HG02763 (cell line): ENCODE measurements around the gene ELL.

ENCODE experiments used
- ATAC-seq: cut with Tn5 transposase; IDR thresholded peaks from one replicate; pipeline ENCODE4 v1.9.1; 2021; ENCODE audit warnings: mild to moderate bottlenecking, moderate library complexity; ENCODE audit not compliant: unreplicated experiment

ELL gene

DNA sequence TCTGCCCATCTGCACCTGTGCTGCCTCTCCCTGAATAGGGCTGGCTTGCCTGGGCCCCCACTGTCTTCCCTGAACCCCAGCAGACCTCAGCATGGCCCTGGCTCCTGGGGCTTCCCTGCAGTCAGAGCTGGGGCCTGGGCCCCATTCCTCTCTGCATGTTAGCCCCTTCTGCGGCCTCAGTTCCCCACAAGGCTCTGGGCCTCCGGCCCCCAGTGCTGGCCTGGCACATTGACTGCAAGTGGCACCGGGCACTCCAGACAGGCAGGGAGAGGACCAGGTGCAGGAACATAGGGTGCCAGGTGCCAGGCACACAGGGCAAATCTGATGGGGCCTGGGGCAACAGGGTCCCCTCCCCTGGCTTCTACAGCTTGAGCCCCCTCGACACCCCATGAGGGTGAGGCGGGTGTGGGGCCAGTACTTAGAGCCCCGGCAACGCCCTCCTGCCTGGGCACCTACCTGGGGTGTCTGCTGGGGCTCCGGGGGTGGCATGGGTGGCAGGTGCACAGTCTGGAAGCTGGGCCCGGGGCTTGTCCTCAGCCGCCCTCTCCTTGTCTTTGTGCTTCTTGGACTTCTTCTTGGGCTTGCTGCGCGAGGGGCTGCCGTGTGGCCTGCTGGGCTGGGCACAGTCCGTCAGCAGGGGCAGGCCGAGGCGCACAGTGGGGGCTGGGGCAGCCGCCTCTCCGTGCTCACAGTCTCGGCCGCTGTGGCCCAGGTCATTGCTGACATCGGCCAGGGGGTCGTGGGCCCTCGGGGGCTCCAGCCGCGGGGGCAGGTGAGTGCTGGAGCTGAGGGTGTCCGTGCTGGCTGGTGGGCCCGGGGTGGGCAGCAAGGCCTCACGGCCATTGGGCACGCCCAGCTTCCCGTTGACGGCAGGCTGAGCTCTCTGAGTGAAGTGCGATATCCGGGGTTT, 71.6 kb downstream of the ELL start:
- no peak for ATAC-seq

DNA sequence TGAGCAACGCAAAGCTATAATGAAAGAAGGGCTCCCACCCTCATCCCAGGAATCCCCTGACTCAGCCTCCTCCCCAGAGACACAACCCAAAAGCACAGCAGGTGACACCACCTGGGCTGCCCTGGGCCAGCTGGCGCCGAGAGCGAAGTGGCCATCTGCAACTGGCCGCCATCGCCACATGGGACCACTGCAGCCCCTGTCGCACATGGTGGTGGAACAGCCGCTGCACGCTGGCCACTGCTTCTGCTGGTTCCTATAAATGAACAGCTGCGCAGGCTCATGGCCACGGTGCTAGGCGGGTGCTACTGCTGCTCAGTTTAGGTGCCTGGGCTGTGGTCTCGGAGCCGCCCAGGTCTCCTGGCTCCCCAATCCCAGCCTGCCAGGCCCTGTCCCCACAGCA, 72.3 kb downstream of the ELL start:
- no peak for ATAC-seq

DNA sequence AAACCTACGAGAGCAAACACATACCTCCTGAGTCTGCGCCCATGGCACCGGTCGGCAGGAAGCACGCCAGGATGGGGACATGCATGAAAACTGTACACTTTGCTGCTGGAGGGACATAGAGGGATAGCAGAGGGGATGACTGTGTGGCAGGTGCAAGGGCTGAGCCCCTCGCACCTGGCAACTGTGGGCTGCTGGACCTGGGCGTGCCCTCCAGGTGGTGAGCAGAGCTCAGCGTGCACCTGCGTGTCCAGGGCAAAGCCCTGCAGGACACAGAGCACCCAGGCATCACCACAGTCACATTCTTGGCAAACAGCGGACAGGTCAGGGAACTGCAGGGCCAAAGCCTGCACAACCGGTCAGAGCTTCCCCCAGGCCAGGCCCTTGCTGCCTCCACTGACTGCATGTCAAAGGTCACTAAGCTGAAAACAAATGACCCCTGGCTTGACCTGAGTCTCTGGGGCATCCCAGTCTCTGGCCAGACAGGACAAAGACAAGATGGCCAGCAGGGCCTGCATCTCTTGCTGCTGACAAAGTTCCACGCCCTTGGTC, 75.0 kb downstream of the ELL start:
- ATAC-seq, result no peak

DNA sequence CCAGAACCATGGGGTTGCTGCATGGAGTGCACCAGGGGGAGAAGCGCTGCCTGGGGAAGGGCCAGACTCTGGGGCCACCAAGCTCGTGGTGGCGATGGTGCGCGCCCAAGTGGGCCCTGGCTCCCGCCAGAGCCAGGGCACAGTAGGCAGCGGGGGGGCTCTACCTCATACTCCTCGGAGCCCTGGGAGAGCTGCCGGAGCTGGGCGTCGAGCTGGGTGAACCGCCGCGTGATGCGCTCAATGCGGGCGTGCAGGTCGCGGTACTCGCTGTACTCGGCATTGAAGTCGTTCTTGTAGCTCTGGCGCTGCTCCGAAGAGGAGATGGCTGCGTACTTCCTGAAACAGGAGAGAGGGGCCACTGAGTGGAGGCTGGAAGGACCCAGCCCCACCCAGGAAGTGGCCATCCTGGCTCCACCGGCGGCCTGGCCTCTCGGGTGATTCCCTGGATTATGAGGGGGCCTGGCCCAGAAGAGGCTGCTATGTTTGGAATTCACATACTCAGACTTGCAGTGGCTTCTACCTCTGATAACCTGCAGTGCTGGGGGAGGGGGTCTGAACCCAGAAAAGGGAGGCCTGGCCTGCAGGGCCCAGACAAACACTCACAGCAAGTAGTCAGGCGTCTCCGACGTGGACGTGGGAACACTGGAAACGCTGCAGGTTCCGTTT, 75.6 kb downstream of the ELL start:
- no peak for ATAC-seq

DNA sequence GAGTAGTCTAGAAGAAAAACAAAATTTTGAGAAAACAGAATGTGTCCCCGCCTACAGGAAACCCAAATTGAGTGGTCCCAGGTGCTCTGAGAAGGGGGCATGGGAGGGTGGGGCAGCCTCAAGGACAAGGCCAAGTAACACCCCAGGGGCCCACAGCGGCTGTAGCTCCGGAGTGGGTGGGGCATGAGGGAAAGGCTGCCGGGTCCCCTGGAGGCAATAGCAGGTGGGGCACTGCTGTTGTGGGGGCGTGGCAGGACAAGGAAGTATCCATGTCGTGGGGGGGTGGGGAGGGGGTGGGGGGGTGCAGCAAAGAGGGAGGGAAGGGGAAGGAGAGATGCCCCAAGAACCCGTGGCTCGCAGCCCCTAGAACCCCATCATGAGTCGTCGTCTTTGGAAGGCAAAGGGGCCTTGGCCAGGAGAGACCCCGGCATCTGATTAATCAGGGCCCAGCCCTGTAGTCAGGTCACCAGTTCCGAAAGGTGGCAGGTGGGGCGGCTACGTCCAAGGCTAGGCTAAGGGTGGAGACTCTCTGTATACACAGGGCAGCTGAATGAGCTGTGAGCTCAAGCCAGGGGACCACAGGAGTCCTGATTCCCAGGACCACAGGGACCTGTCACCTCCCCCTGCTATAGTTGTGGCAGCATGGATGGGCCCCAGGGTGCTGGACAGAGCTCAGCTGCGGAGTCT, 76.5 kb downstream of the ELL start:
- no peak for ATAC-seq

DNA sequence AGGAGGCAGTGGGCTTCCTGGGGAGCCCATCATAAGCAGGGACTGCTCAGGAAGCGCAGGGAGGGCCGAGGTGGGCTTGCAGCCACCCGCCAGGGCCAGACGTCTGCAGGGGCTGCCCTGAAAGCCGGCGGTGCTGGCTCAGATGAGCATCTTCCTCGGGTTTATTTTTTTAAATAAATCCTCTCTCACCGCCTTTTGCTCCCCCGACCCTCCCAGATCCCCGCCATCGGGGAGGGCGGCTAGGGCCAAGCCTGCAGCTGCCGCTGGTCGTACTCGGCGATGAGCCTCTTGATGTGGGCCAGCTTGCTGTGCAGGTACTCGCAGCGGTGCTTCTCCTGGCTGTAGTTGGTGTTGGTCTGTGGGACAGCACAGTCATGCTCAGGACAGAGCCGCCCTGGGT, 77.4 kb downstream of the ELL start:
- ATAC-seq, result no peak

DNA sequence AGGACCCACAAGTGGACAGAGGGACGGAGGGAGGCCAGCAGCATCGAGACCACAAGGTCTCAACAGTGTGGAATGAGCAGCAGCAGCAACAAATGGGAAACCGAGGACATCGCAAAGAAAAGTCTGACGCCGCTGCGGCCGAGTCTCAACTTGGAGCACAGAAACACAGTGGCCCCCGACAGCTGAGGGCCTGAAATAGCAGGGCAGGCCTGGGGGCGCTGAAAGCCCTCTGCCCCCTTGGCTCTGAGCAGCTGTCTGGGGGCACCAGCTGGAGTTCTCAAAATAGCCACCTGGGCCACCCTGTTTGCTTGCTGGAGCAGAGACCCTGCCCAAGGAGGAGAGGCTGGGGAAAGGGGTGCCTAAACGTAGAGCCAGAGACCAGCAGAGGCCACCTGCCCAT, 78.0 kb downstream of the ELL start:
- ATAC-seq, result no peak

DNA sequence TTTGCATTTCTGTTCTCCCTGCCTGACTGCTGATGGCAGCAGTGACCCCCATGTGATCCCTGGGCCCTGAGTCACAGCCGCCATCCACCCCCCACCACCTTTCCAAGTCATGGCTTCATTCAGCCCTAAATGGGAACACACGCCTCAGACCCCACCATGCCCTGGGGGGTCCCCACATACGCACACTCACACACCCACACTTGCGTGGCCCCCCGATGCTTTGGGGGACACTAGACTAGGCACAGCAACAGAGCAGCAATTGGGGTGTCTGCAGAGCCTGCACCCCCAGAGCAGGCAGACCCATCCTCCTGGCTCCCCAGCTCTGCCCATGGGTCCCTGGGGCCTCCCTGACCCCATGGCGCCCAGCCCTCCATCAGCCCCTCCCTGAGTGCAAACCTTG, 78.5 kb downstream of the ELL start:
- ATAC-seq, result no peak

DNA sequence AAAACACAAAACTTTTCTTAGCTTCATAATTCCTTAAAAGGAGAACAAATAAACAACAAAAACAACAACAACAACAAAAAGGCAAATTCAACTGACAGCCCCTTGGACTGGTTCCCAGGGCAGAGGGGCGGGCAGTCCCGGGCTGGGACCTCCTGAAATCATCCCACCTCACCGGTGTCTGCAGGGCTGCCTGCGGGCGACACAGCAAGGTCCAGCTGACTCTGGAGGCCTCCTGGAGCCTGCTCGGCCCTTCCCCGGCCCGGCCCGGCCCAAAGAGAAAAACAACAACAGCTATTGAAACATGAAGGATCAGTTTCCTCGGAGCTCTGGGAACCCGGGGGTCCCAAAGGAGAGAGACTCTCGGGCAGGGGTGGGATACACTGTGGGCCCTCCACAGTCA, 78.9 kb downstream of the ELL start:
- no peak for ATAC-seq

DNA sequence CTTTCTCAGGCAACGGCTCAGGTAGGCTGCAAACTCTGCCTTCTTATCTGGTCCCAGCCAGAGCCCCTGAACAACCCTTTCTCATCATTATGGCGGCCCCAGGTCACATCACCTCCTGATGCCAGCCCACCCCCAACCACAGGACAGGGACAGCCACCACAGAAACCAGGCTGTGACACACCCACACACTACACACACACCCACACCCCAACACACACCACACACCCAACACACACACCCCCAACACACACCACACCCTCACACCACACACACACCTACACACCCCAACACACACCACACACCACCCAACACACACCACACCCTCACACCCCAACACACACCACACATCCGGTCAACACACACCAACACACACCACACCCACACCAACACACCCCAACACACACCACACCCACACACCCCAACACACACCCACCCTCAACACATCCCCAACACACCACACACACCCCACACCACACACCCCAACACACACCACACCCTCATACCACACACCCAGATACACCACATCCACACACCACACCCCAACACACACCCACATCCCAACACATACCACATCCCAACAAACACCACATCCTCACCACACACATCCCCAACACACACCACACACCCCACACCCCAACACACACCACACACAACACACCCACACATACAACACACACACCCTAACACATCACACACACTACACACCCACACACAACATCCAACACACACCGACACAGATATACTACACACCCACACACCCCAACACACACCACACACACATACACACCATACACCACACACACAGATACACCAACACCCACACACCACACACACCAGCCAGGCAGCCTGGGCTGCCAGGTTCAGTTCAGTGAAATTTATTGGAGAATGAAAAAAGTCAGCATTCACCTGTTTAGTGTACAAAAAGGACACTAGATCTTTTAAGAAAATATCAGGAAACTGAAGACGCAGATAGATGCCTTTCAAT, 79.8 kb downstream of the ELL start:
- no peak for ATAC-seq

DNA sequence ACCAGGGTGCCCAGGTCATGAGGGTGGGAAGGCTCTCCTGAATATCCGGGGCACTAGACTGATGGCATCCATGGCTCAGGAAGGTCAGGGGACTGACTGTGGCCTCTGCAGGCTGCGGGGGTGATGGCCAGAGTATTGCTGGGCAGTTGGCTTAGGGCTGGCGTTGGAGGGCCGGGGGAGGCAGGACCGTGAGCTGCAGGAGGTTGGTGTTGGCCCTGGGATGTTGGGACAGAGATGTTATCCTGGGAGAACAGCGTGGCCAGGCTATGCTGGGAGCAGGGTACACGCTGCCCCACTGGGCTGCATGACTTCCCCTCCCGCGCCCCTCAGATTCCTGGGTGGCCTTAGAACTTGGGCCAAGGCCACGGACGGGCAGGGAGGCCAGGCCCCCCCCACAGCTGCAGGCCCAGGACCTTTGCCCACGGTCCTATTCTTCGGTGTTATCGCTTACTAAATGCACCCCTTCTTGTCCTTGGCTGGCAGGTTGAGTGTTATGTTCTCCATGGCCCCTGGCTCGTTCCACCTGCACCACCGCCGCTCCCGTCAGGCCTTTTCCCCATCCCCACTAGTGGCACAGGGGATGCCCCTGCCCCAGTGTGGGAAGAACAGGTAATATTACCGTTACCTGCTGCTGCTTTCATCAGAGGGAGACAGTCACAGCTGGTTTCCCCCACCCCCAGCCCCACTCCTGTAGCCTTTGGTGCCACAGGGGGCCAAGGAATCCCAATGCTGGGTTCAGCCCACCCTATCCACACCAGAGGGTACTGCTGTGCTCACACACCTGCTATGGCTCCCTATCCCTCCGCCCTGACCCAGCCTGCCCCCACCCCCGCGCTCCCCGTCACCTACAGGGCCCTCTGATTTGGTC, 80.7 kb downstream of the ELL start:
- ATAC-seq, result no peak

DNA sequence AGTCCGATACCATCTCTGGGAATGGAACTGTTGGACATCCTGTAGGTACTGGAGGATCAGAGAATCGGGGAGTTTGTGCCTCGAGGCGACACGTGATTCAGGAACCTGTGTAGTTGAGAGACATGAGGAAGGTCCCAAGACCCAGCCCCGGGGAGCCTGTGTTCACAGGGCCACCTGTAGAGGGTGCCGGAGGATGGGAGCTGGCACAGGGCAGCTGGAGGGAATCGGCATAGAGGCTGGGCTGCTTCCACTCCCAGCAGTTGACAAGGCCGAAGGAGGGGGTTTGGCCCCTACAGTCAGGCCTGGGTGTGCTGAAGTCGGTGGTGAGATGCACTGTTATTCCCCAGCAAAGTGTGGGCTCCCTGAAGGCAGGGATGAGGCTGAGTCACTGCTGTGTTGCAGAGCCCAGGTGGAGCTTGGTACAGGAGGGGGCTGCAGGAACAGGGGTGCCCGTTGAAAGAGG, 81.4 kb downstream of the ELL start:
- no peak for ATAC-seq

DNA sequence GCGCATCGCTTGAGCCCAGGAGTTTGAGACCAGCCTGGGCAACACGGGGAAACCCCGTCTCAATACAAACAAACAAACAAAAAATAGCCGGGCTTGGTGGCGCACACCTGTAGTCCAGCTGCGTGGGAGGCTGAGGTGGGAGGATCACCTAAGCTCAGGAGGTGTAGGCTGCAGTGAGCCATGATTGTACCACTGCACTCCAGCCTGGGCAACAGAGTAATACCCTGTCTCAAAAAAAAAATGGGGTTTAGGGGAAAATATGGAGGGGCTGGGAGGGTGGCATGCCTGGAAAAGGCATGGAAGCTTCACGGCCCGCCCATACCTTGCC, 82.0 kb downstream of the ELL start:
- ATAC-seq, result no peak

DNA sequence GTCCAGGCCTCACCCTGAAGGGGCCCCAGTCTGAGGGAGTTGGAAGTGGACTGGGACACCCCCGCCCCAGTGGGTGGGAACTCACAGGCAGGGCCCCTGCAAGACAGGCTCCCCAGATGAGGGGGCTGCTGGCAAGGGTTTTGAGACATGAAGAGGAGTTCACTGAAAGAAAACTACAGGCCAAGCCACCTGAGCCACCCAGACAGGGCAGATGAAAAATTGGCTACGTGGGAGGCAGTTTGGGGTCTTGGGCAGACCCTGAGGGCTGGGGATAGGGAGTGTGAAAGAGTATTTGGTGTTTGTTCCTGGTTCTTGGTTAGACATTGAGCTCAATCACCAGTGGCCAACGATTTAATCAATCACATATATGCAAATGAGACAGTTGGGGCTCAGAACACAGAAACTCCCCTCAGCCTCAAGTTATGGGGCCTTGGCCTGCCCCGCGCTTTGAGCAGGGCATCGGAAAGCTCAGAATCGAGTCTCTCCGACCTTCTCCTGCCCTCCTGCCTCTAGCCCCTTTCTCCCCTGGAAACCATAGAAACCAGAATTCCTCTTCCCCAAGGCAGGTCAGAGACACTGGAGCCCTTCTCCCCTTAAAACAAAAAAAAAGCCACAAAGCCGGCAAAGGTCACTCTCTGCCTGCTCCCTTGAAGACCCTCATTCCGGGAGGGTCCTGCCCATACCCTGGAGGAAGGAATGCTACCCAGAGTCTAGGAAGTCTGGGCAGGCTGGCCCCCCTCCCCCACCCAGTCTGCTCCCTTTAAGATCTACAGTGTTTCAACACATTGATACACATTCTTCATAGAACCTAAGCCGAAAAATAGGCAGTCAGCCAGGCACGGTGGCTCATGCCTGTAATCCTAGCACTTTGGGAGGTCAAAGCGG, 82.6 kb downstream of the ELL start:
- ATAC-seq, result no peak

DNA sequence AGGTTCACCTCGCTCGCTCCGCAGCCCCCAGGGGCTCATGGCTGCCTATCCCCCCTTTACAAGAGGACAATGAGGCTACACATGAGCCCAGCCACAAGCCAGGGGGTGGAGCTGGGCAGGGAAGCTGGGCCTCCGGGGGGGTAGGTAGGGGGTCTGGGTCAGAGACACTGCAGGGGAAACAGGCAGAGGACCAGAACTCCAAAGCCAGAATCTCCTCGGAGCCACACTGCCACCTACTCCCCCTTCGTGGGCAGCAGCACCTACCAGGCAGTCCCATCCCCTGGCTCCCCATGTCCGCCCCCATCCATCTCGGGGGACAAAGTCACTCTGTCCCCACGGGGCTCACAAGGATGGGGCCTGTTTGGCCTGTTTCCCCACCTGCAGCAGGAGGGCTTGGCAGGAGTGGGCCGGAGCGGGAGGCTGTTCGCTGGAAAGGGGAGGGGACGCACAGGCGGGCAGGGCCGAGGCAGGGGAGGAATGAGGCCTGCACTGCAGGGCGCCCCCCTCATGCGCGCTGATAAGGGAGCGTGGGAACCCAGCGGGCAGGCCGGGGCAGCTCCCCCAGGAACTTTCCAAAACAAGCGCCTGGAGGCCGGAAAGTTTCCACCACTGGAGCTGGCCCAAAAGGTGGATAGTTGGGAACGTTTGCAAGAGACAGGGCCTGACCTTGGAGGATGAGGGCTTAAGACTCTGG, 83.4 kb downstream of the ELL start:
- no peak for ATAC-seq

DNA sequence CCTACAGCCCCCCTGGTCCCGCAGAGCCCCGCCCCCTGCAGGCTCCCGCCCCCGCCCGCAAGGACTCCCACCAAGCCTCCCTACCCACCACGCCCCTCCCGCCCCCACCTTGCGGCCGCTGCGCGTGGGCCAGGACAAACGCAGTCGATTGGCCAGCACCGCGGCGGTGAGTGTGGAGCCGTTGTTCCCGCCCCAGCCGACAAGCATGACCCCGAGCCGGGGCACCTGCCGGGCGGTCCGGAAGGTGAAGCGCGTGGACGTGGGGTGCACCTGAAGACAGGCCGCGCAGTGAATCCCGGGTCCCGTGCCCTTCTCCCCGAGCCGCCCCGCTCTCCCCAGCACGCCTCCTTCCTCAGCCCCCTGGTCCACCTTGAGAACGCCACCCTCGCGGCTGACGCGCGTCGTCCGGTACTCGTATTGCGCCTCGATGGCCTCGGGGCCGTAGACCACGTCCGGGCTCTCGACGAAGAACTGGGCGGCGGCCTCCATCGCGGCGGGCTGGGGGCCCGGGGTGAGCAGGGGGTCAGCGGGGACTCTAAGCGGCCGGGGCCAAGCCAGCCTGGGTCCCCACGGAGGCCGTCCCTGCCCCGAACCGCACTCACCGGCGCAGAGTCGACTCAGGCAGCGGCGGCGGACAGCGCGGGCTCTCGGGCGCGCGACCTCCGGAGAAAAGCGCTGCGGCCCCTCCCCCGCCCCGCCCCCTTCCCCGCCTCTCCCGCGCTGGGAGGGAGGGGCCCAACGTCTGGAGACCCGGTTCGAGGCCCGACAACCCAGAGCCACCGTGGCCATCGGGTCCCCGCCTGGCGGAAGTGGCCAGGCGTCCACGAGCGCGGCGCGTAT, 84.2 kb downstream of the ELL start, which contains the start of gene ISYNA1:
Gene ISYNA1, minus strand, starts transcription at position 643 of the 840 bp plus-strand sequence. Its CDS starts 154 bp downstream, at position 489.
- ATAC-seq, result no peak
